NCI-H2107 (cell line): ENCODE results near the gene NGLY1.

Source experiments
- DNase-seq: peaks from one replicate; lab custom pipeline; 2025; lab: John Stamatoyannopoulos, UW

NGLY1 gene

DNA sequence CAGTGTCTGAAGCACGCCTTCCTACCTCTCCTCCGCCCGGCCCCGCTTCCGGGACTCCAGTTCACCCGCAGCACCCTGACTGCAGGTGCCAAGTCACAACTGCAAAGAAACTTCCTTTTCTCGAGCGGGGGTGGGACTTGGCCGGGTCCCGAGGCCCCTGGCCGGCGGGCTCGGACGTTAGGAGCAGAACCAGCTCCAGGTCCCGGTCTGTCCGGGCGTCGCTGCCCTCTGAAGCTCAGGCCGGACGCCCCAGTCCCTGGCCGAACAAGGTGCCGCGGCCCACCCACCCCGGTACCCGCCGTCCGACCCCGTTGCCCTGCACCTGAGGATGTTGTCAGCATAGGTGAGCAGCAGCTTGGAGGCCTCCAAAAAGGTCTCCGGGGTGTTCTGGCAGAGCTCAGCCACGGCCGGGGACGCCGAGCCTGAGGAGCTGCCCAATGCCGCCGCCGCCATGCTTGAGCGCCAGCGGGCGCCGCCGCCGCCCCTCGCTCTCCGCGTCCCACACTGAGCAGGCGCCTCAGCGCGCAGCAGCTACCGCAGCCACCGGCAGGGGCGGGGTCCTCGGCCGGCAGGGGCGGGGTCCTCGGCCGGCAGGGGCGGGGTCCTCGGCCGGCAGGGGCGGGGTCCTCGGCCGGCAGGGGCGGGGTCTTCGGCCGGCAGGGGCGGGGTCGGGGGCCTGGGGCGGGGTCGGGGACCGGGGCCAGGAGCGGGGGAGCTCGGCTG is at the start of gene NGLY1:
Gene NGLY1 (minus strand): TSS at position 506 of the 723 bp plus-strand sequence. CDS start 53 bp downstream, at position 453.
- DNase-seq = peak; percentile 25

DNA sequence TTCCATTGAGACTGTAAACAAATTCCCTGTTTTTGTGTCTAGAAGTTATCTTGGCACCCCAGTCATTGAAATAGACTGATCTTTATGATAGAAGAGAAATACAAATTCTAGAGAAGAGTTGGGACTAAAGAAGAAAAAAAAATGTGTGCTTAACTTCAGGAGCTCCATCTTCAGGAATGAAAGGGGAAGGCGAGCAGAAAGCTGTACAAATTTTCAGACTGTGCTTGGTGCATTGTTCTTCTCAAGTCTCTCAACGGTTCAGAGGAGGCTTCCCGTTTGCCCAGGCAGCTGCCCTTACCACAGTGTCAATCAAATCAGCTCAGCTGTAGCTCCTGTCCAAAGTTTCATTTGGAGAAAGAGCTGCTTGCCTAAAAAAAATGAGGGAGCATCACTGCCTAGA is 48.3 kb upstream of the NGLY1 start:
- no peak for DNase-seq

GRCh38 chr3:25830373-25831280 is 47.4 kb upstream of the NGLY1 start:
- DNase-seq = no peak

DNA sequence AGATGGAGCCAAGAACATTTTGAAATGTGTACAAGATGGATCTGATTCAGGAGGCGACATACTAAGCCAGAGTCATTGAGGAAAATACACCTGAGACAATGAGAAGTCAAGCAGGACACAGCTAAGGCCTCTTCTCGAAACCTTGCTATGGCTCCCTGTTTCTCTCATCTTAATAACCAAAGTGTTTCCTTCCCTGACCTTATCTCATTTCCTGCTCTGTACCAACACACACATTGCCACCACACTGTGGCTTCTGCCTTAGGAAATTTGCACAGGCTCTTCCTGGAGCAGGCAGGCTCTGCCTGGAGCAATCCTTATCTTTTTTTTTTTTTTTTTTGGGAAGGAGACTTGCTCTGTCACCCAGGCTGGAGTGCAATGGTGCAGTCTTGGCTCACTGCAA is 43.3 kb upstream of the NGLY1 start:
- no peak for DNase-seq

DNA sequence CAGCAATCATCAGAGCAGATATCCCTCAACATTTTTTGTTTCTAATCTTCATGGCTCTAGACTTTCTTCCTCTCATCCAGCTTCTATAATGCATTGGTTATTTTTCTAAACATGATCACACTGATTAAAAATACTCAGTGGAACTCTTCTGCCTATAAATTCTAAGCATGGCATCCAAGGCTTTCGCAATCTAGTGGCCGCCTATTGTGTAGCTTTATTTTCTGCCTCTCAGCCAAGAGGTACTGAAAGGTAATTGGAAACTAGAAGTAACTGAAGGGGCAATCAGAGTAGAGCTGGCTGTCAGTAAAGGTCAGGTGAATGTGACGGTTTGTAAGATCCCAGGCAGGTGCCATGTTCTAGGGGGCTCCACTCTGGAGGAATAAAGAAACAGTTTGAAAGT is 40.1 kb upstream of the NGLY1 start:
- DNase-seq = no peak

- no peak for DNase-seq
Measured at GRCh38 chr3:25821746-25822573, 38.7 kb upstream of the NGLY1 start.

- no peak for DNase-seq
Measured at GRCh38 chr3:25820816-25821486, 37.7 kb upstream of the NGLY1 start.

GRCh38 chr3:25820366-25820765 is 37.1 kb upstream of the NGLY1 start:
- no peak for DNase-seq

DNA sequence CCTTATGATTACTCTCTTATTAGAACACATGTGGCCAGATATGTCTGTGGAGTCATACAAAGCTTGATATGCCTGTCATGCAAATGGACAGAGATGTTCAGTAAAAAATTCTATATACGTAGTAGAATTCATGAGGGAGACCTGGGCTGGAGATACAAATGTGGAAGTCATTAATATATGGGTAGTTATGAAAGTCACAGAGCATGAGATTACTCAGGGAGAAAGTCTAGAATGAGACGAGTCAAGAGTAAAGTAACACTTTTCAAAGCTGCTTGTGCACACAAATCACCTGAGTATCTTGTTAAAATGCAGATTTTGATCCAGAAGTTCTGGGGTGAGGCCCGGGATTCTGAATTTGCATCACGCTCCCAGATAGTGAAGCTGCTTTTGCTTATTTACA is 35.1 kb upstream of the NGLY1 start:
- DNase-seq = no peak

- DNase-seq = no peak
Measured at GRCh38 chr3:25817638-25818037, 34.4 kb upstream of the NGLY1 start.

DNA sequence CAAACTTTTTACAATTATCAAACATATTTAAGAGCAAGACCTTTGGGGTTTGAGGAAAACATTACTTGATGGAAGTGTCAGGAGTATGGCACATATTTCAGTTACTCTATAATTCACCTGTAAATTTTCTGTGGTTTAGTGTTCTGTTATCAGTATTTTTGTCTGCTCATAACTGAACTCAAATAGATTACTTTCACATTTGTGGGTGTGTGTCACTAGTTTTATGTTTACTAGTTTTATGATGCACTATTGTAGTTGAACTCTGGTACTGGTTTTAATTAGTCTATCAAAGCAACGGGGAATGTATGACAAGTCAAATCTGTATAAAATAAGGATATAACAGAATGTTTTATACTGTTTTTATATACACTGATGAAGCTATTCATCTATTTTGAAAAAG is 33.9 kb upstream of the NGLY1 start:
- no peak for DNase-seq

DNA sequence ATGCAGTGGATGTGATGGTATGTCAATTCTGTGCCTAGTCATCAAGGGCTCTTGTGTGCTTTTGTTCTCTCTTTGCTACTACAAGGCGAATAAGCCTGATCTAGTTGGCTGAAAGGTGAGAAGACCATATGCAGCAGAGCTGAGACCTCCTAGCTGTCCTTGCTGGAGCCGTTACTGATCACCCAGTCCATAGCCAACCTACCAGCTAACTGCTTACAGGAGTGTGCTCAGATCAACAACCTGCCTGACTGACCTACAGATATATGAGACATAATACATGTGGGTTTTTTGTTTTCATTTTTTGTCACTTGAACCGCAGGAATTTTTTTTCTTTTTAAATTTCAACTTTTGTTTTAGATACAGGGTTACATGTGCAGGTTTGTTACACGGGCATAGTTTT is 29.4 kb upstream of the NGLY1 start:
- DNase-seq = no peak

DNA sequence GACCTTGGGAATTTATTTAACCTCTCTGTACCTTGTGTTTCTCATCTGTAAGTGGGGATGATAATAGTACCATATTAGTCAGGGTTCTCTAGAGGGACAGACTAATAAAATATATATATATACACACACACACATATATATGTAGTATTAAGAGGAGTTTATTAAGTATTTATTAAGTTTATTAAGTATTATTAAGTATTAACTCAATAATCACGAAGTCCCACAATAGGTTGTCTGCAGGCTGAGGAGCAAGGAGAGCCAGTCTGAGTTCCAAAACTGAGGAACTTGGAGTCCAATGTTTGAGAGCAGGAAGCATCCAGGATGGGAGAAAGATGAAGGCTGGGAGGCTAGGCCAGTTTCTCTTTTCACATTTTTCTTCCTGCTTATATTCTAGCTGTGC is 21.4 kb upstream of the NGLY1 start:
- DNase-seq = no peak

DNA sequence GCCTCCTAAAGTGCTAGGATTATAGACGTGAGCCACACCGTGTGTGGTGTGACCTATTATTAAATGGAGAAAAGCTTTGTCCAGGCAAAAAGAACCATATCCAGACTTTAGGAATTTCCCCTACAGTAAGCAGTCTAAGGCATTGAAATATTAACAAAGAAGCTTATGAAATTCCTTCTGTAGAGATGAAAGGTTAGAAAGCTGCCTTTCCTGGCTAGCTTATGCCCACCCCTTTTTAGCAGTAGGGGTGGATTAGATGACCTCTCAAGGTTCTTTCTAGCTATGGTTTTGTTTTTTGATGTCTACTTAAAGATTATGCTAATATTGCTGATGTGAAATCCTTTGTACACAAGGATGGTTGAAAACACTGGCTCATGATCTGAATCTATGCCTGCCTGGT is 20.6 kb upstream of the NGLY1 start:
- DNase-seq = no peak

DNA sequence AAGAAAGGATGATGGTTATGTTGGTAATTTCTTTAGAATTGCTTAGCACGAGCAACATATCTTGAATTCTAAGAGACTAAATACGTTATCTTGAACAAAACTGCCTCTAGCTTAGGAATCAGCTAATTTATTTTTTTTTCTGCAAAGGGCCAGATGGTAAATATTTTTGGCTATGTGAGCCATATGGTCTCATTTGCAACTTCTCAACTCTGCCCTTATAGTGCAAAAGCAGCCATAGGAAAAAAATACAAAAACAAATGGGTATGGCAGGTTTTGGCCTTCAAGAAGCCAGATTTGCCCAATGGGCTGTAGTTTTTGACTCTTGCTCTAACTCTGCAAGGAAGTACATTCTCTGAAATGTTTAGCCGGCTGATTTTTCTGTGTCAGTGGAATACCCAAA is 18.5 kb upstream of the NGLY1 start:
- no peak for DNase-seq

GRCh38 chr3:25789596-25790556 is 6.6 kb upstream of the NGLY1 start, which contains the start of gene OXSM:
TSS of gene OXSM (plus strand) at chr3:25790090. CDS start at chr3:25791021, 931 bp downstream.
- peak; percentile 17 for DNase-seq

DNA sequence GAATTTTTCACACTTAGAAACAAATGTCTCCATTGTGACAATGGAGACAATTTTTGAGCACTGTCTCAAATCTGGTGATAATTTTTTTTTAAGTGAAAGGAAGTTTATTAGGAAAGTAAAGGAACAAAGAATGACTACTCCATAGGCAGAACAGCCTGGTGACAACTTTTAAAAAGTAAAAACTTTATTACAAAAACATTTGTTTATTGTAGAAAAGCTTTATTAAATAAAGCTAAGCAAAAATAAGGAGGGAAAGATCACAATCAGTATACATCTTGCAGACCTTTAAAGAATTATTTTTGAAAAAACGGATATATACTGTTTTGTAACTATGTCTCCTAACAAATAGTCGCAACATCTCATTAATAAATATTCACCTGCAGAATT is 6.0 kb upstream of the NGLY1 start:
- no peak for DNase-seq

DNA sequence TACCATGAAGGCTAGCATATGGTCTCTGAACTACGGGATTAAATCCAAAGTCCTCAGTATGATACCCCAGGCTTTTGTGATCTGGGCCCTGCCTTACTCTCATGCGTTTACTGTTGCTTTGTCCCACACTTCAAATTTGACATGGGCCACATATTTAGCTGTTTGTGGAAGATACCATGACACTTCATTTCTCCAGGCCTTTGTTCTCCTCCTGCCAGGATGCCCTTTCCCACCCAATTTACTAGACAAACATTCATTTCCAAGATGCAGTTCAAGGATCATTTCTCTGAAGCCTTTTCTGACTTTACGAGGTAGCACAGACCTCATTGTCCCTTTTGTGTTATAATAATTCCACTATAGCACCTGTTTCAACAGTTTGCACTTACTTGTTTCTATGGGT is 4.4 kb upstream of the NGLY1 start:
- DNase-seq = no peak

- DNase-seq = no peak
Measured at GRCh38 chr3:25785826-25786225, 2.6 kb upstream of the NGLY1 start.

GRCh38 chr3:25784971-25785370 is 1.7 kb upstream of the NGLY1 start:
- DNase-seq = no peak
